Measurements from ENCODE around the gene SLC22A2.

GRCh38 chr6:160278311-160278710 is 19.7 kb upstream of the SLC22A2 start:
- TF ChIP-seq DR1 (CRISPR knock-in tag; IDR thresholded peaks at IDR 0.05) (no peak), ZBTB40 (IDR thresholded peaks at IDR 0.05) (no peak), ZBTB40 (CRISPR knock-in tag; IDR thresholded peaks at IDR 0.05) (no peak), ZNF737 (CRISPR knock-in tag; IDR thresholded peaks at IDR 0.05; ENCODE audit: borderline replicate concordance) (no peak)

Measured in HepG2 (cell line).